Right lobe of liver (tissue), 6 donors: Measurements from ENCODE around the gene GTSE1. TPM values are rescaled to one million over a fixed set of nuclear protein-coding genes. Genes with fewer than 3 reads are reported as not detected.

Experiments
- ATAC-seq, 4 donors: fragments of 200-7000 bp; cut with Tn5 transposase; one replicate each; pipeline ENCODE4 v1.9.1; 2020; ENCODE audit warnings: mild to moderate bottlenecking in 4 of 4, moderate library complexity in 4 of 4
- DNase-seq, 3 donors: peaks; one replicate each; pipeline ENCODE4 v3.0.0-alpha.2; 2020
- H3K27ac ChIP-seq, 3 donors: fragments of 200-600 bp; one replicate each; pipeline ENCODE4 v1.8.0; 2022
- H3K27me3 ChIP-seq, 2 donors: fragments of 200-600 bp; one replicate each; pipeline ENCODE4 v1.8.0; 2022
- H3K36me3 ChIP-seq, 4 donors: fragments of 200-600 bp; sonication (generic) in 1 of 4; one replicate each; pipeline versions ENCODE4 v1.5.1 to v1.8.0; 2017 to 2022; ENCODE audit warnings: control low read depth in 1 of 4
- H3K4me1 ChIP-seq, 4 donors: fragments of 200-600 bp; sonication (generic) in 1 of 4; one replicate each; pipeline versions ENCODE4 v1.5.1 to v1.8.0; 2017 to 2022; ENCODE audit warnings: control low read depth in 1 of 4
- H3K4me3 ChIP-seq, 3 donors: fragments of 200-600 bp; one replicate each; pipeline ENCODE4 v1.8.0; 2022
- H3K9me3 ChIP-seq, 4 donors: fragments of 200-600 bp; sonication (generic) in 1 of 4; one replicate each; pipeline versions ENCODE4 v1.5.1 to v1.8.0; 2017 to 2022; ENCODE audit warnings: control low read depth in 1 of 4
- POLR2A ChIP-seq: fragments of 450-650 bp; IDR thresholded peaks from one replicate; pipeline ENCODE4 v1.6.1; 2017; ENCODE audit warnings: antibody characterized with exemption, mild to moderate bottlenecking
- WGBS: methylation state at CpG from one replicate; pipeline ENCODE4 v1.1.6; 2018; ENCODE audit warnings: low coverage, low lambda C conversion rate; ENCODE audit not compliant: insufficient coverage; ENCODE audit errors: missing lambda C conversion rate; 5-methylcytosine and 5-hydroxymethylcytosine counted together
- intact Hi-C, 2 donors: fragments of 100-400 bp; cut with DNase I; formaldehyde crosslinking; loops; one replicate each; pipeline versions ENCODE4 v1.11.2 to v1.14.1; 2022
- total RNA-seq, 6 experiments: library from RNA; depleted of rRNA in 2 of 6; stranded (reverse); fragments of >200 nt in 2 of 6; fragmentation: NEBNext Ultra II Directional in 3 of 6; extraction: Animal tissue kit (Norgen Biotek cat#: 25700) in 3 of 6; gene quantifications; one replicate each; pipeline versions ENCODE4 v1.1.0 to v1.2.4, GENCODE V29; 2016 to 2023
- TF ChIP-seq, protein P1 (sequence below), 4 donors: fragments of 200-600 bp in 3 of 4; fragments of 450-650 bp in 1 of 4; IDR thresholded peaks; one replicate each; pipeline versions ENCODE4 v1.5.1 to v1.8.0; 2016 to 2022; ENCODE audit warnings: antibody characterized with exemption in 4 of 4, mild to moderate bottlenecking in 2 of 4
- donor health status: DM: no; HTN: yes; CAD: no.
- donor health status: DM: no; HTN: no; CAD: no.
- donor health status: DM: no; HTN: no; CAD: no.
- donor health status: DM: no; HTN: yes; CAD: no.
- donor health status: DM: no; HTN: yes; CAD: no.

The GTSE1 gene
- total RNA-seq, 6 experiments from 2014 or later, result 0.15 to 0.84 (median 0.52) TPM

DNA sequence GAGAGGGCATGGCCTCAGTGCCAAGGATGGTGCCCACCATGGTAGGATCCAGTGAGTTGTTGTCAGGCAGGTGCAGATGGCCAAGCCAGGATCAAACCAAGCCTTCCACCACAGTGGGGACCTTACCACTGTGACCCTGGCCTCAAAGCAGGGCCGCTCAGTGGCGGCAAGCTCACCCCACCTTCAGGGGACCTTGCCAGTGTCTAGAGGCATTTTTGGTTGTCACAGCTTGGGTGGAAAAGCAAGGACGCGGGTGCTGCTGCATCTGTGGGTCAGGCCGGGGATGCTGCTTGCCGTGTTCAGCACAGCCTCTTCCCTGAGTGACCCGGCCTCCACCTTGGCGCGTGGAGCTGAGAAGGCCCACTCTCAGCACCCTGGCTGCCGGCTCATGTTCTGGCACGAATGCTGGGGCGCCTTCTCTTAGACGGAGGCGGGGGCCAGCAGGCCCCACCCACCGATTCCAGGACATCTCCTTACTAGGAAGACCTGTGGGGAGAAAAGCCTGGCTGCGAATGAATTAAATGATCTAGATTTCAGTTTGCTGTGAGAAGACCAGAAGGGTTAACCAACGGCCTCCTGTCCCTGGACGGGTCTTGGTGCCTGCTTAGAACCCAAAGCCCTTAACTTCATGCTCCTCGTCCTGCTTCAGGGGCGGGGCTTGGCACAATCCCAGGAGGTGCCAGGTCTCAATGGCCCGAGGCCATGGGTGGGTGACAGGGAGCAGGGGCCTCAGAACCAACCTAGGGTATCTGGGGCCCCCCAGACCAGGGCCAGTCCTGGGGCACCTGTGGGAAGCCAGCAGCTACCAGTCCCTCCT, 57.7 kb downstream of the GTSE1 start:
- no peak overlapping the region for H3K27ac ChIP-seq
- TF ChIP-seq POLR2A, result no peak
- TF ChIP-seq, protein P1, sequence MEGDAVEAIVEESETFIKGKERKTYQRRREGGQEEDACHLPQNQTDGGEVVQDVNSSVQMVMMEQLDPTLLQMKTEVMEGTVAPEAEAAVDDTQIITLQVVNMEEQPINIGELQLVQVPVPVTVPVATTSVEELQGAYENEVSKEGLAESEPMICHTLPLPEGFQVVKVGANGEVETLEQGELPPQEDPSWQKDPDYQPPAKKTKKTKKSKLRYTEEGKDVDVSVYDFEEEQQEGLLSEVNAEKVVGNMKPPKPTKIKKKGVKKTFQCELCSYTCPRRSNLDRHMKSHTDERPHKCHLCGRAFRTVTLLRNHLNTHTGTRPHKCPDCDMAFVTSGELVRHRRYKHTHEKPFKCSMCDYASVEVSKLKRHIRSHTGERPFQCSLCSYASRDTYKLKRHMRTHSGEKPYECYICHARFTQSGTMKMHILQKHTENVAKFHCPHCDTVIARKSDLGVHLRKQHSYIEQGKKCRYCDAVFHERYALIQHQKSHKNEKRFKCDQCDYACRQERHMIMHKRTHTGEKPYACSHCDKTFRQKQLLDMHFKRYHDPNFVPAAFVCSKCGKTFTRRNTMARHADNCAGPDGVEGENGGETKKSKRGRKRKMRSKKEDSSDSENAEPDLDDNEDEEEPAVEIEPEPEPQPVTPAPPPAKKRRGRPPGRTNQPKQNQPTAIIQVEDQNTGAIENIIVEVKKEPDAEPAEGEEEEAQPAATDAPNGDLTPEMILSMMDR (IDR thresholded peaks at IDR 0.05), result no peak
- intact Hi-C loops, result no loop called here

DNA sequence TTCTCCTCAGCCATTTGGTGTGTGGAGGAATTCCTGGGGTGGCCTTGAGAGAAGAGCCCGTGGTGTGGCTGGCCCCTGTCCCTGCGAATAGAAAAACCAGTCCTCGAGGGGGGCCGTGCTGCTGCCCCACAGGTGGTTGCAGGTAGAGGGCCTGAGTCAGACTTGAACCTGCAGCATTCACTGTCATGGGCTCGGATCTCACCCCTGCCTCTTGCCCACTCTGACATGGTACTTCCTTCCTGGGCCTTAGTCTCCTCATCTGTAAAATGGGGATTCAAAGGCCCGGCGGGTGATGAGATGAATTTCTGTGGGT, 58.3 kb downstream of the GTSE1 start:
- Histone ChIP-seq H3K27ac (no peak overlapping the region), H3K9me3 (no peaks in the 10 kb centered on the region), H3K4me1 (no peaks in the 10 kb centered on the region), H3K27me3 (no peaks in the 10 kb centered on the region), H3K4me3 (no peak overlapping the region), H3K36me3 (peaks cover 0 to 52% (median 17%) of the 10 kb centered on the region in 4 donors)
- no peak for ATAC-seq
- TF ChIP-seq, protein P1 (IDR thresholded peaks at IDR 0.05), result no peak
- no peak for TF ChIP-seq POLR2A
- no CpG with 5 or more reads among the region's 7 CpGs for WGBS
- intact Hi-C loops, result loop anchor here (5.0 kb wide), 2 partner anchors 182 to 187 kb away; partner anchors contain the start of gene CELSR1 (in 1 of the 2)
- DNase-seq, result no peak

More for the DNA sequence above, 57.7 kb downstream of the GTSE1 start:
- ATAC-seq (no peak), DNase-seq (peak in 1 of 3 donors; percentile 27)
- Histone ChIP-seq H3K4me1 (no peaks in the 10 kb centered on the region), H3K27me3 (no peaks in the 10 kb centered on the region), H3K36me3 (peaks cover 0 to 56% (median 20%) of the 10 kb centered on the region in 4 donors), H3K4me3 (no peak overlapping the region), H3K9me3 (no peaks in the 10 kb centered on the region)
- WGBS, result 50% methylated on average over 2 of the region's 21 CpGs

DNA sequence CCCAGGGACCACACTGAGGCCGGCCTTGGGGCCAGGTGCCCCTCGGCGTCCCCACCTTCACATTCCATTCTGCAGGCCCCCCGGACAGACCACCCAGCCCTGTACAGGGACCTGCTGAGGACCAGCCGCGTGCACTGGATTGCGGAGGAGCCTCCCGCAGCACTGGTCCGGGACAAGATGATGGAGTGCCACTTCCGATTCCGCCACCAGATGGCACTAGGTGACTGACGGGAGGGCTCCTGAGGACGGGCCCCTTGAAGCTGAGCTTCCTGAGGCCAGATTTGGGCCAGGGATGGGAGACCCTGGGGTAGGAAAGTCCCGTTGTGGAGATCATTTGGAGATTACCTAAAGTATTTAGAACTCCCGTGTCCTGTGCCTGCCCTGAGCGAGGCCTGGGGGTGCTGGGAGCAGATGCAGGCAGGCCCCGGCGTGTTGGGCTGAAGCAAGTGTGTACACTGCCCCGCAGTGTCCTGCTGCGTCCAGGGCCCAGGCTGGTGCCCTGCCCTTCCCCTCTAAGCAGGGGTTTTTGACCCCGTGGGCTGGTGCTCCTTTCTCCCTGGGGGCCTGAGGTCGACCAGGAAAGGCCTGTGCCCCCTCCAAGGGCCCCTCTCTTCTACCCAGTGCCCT, 58.8 kb downstream of the GTSE1 start:
- no CpG with 5 or more reads among the region's 22 CpGs for whole genome bisulfite sequencing
- Histone ChIP-seq H3K27ac (no peak overlapping the region), H3K4me1 (no peaks in the 10 kb centered on the region), H3K4me3 (no peak overlapping the region), H3K36me3 (peaks cover 0 to 46% (median 15%) of the 10 kb centered on the region in 4 donors), H3K27me3 (no peaks in the 10 kb centered on the region), H3K9me3 (no peaks in the 10 kb centered on the region)
- intact Hi-C loops, result loop anchor here (5.0 kb wide), 2 partner anchors 182 to 187 kb away; partner anchors contain the start of gene CELSR1 (in 1 of the 2)
- ATAC-seq (peak; percentile 58 to 78 (median 71)), DNase-seq (peak; percentile 65 to 75 (median 75))
- no peak for TF ChIP-seq POLR2A
- TF ChIP-seq, protein P1 (IDR thresholded peaks at IDR 0.05), result peak; percentile 69 to 83 (median 77)

DNA sequence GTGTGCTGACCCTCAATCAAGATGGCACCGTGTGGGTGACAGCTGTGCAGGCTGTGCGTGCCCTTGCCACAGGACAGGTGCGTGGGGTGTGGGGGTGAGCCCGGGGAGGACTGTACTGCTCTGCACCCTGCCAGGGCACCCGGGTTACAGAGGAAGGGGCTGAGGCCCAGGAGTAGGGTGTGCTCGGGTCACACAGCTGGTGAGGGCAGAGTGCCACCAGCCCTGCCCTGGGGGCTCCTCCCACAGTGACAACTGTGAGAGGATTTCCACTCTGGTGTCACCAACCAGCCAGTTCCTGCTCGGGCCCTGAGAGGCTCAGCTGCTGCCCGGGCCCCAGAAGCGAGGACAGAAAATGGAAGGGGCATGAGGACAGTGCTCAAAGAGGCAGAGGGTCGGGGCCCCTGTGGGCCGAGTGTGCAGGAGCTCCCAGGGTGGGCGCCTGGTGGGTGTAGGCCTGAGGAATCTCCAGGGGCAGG, 59.4 kb downstream of the GTSE1 start:
- ATAC-seq, result peak in 1 of 4 donors; percentile 5
- Histone ChIP-seq H3K4me3 (no peak overlapping the region), H3K27me3 (no peaks in the 10 kb centered on the region), H3K9me3 (no peaks in the 10 kb centered on the region), H3K4me1 (no peaks in the 10 kb centered on the region), H3K27ac (no peak overlapping the region), H3K36me3 (peaks cover 0 to 41% (median 12%) of the 10 kb centered on the region in 4 donors)
- intact Hi-C loops, result loop anchor here (5.0 kb wide), 2 partner anchors 181 to 186 kb away; partner anchors contain the start of gene CELSR1 (in 1 of the 2)
- 93% methylated on average over 3 of the region's 12 CpGs for WGBS
- no peak for DNase-seq
- no peak for TF ChIP-seq POLR2A
- TF ChIP-seq, protein P1 (IDR thresholded peaks at IDR 0.05), result no peak
